ENCODE results near the gene MDFI. TPM values are rescaled to one million over a fixed set of nuclear protein-coding genes. Genes with fewer than 3 reads are reported as not detected.

Gene MDFI
- polyA plus RNA-seq, 1 donor, result 22.1 TPM

DNA sequence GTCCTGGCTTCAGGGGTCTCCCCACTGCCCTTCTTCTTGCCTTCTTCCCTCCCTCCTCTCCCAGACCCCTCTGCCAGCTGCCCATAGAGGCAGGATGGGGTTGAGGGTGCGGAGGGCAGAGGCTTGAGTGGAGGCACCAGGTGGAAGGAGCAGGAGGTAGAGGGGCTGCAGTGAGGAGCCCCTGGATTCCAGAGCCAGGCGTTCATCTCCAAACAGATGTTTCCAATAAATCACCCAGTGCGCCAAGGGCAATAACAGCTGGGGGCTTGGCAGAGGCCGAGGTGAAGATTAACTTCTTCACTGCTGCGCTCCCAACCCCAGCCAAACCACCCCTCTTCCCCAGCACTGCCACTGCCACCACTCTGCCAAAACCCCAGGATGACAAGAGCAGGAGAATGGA is 10.7 kb downstream of the MDFI start:
- DNase-seq, result no peak
- Histone ChIP-seq H3K4me3 (ENCODE audit: low read length) (no peak overlapping the region), H3K27me3 (ENCODE audit: control insufficient read depth, insufficient read depth, low read length) (peaks cover 16% of the 10 kb centered on the region), H3K9me3 (ENCODE audit: control insufficient read depth, low read depth, low read length) (no peaks in the 10 kb centered on the region), H3K27ac (ENCODE audit: low read length) (no peak overlapping the region), H3K4me1 (ENCODE audit: control insufficient read depth, insufficient read depth, low read length) (no peaks in the 10 kb centered on the region), H3K36me3 (ENCODE audit: control insufficient read depth, insufficient read depth, low read length) (peaks cover 35% of the 10 kb centered on the region)
- WGBS (ENCODE audit: insufficient coverage, low lambda C conversion rate), result no CpG with 5 or more reads among the region's 5 CpGs

- WGBS (ENCODE audit: insufficient coverage, low lambda C conversion rate), result no CpG with 5 or more reads among the region's 10 CpGs
- no peak for DNase-seq
- Histone ChIP-seq H3K27ac (ENCODE audit: low read length) (no peak overlapping the region), H3K36me3 (ENCODE audit: control insufficient read depth, insufficient read depth, low read length) (peaks cover 35% of the 10 kb centered on the region), H3K4me3 (ENCODE audit: low read length) (no peak overlapping the region), H3K9me3 (ENCODE audit: control insufficient read depth, low read depth, low read length) (no peaks in the 10 kb centered on the region), H3K4me1 (ENCODE audit: control insufficient read depth, insufficient read depth, low read length) (no peaks in the 10 kb centered on the region), H3K27me3 (ENCODE audit: control insufficient read depth, insufficient read depth, low read length) (peaks cover 16% of the 10 kb centered on the region)
Observed at GRCh38 chr6:41649596-41649995, 11.3 kb downstream of the MDFI start.

- Histone ChIP-seq H3K27ac (ENCODE audit: low read length) (no peak overlapping the region), H3K27me3 (ENCODE audit: control insufficient read depth, insufficient read depth, low read length) (peaks cover 14% of the 10 kb centered on the region), H3K4me1 (ENCODE audit: control insufficient read depth, insufficient read depth, low read length) (no peaks in the 10 kb centered on the region), H3K36me3 (ENCODE audit: control insufficient read depth, insufficient read depth, low read length) (peaks cover 35% of the 10 kb centered on the region), H3K9me3 (ENCODE audit: control insufficient read depth, low read depth, low read length) (no peaks in the 10 kb centered on the region), H3K4me3 (ENCODE audit: low read length) (no peak overlapping the region)
- WGBS (ENCODE audit: insufficient coverage, low lambda C conversion rate), result no CpG with 5 or more reads among the region's 2 CpGs
- DNase-seq, result no peak
Observed at GRCh38 chr6:41650120-41650519, 11.9 kb downstream of the MDFI start.

DNA sequence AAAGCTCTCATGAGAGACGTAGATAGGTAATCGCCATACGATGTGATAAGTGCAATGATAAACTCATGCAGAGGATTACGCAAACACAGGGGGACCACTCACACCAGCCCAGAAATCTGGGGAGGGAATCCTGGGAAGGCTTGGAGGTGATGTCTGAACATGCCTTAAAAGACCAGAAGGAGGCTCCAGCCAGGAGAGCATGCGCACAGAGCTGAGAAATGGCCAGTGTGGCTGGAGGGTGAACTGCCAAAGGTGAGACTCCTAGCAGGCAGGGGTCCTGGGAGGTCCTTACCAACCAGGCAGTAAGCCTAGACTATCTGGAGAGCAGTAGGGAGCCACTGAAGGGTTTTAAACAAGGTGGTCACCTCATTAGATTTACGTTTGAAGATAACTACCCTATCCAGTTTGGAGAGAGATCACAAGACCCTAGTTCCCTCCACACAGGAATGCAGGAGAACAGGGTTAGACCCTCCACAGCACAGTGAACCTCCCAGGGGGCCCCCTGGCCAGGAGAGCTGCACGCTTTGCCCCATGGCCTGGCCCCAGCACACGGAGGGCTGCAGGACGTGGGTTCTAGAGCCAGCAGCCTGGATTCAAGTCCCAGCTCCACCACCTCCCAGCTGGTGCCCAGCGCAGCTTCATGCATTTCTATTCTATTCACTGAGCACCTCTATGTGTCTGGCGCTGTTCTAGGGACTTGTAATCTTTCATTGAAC is 13.1 kb downstream of the MDFI start:
- peaks cover 7% of the 10 kb centered on the region for H3K27me3 ChIP-seq (ENCODE audit: control insufficient read depth, insufficient read depth, low read length)
- DNase-seq, result no peak
- no peak overlapping the region for H3K27ac ChIP-seq (ENCODE audit: low read length)
- 60% methylated on average over 1 of the region's 11 CpGs for WGBS (ENCODE audit: insufficient coverage, low lambda C conversion rate)
- H3K4me3 ChIP-seq (ENCODE audit: low read length), result no peak overlapping the region
- H3K4me1 ChIP-seq (ENCODE audit: control insufficient read depth, insufficient read depth, low read length), result peaks cover 3% of the 10 kb centered on the region
- peaks cover 30% of the 10 kb centered on the region for H3K36me3 ChIP-seq (ENCODE audit: control insufficient read depth, insufficient read depth, low read length)
- H3K9me3 ChIP-seq (ENCODE audit: control insufficient read depth, low read depth, low read length), result no peaks in the 10 kb centered on the region

DNA sequence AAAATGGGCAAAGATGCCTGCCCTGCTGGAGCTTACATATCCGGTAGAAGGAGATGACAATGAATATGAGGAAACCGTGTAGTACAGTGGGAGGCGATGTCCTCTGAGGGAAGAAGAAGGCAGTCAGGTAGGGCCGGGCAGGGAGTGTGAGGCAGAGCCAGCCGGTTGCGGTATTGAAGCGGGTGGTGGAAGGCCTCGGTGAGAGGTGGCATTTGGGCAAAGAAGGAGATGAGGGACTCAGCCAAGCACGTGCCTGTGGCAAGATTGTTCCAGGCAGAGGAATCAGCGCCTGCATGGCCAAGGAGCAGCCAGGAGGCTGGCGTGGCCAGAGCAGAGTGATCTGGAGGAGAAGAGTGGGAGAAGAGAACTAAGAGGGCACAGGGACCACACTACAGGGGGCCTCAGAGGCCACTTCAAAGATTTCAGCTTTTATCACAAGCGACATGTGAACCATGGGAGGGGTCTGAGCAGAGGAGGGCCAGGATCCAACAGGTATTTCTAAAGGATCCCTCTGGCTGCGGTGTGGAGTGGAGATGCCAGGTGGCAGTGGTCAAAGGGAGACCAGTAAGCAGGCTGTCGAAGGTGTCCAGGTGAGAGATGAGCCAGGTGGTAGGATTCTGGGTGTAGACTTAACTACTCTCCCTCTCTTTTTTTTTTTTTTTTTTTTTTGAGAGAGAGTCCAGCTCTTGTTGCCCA is 13.8 kb downstream of the MDFI start:
- peaks cover 7% of the 10 kb centered on the region for H3K27me3 ChIP-seq (ENCODE audit: control insufficient read depth, insufficient read depth, low read length)
- peaks cover 24% of the 10 kb centered on the region for H3K36me3 ChIP-seq (ENCODE audit: control insufficient read depth, insufficient read depth, low read length)
- H3K9me3 ChIP-seq (ENCODE audit: control insufficient read depth, low read depth, low read length), result no peaks in the 10 kb centered on the region
- WGBS (ENCODE audit: insufficient coverage, low lambda C conversion rate), result no CpG with 5 or more reads among the region's 14 CpGs
- no peak for DNase-seq
- H3K4me3 ChIP-seq (ENCODE audit: low read length), result no peak overlapping the region
- peaks cover 7% of the 10 kb centered on the region for H3K4me1 ChIP-seq (ENCODE audit: control insufficient read depth, insufficient read depth, low read length)
- H3K27ac ChIP-seq (ENCODE audit: low read length), result no peak overlapping the region

GRCh38 chr6:41652866-41653652 is 14.8 kb downstream of the MDFI start:
- H3K4me3 ChIP-seq (ENCODE audit: low read length), result no peak overlapping the region
- peaks cover 7% of the 10 kb centered on the region for H3K4me1 ChIP-seq (ENCODE audit: control insufficient read depth, insufficient read depth, low read length)
- no peaks in the 10 kb centered on the region for H3K9me3 ChIP-seq (ENCODE audit: control insufficient read depth, low read depth, low read length)
- H3K27me3 ChIP-seq (ENCODE audit: control insufficient read depth, insufficient read depth, low read length), result peaks cover 7% of the 10 kb centered on the region
- DNase-seq, result no peak
- H3K27ac ChIP-seq (ENCODE audit: low read length), result no peak overlapping the region
- H3K36me3 ChIP-seq (ENCODE audit: control insufficient read depth, insufficient read depth, low read length), result peaks cover 20% of the 10 kb centered on the region
- WGBS (ENCODE audit: insufficient coverage, low lambda C conversion rate), result no CpG with 5 or more reads among the region's 32 CpGs

DNA sequence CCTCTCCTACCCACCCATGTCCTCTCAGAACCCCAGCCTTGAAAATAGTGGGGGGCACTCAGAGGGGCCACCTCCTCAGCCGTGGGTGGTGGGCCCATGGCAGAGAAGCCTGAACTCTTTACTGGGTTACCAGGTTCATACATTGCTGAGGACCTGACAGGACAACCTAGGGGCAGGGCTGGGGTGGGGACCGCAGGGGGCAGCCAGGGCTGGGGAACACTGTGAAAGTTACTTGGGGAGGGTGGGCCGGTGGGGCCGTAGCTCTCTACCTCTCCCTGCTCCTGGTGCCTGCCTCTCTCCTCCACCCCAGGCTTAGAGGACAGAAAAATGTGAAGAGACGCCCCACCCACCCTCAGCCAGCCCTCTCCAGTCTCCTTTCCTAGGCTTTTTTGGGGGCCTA is 15.4 kb downstream of the MDFI start:
- H3K4me3 ChIP-seq (ENCODE audit: low read length), result no peak overlapping the region
- H3K36me3 ChIP-seq (ENCODE audit: control insufficient read depth, insufficient read depth, low read length), result peaks cover 17% of the 10 kb centered on the region
- no peak for DNase-seq
- peaks cover 9% of the 10 kb centered on the region for H3K27me3 ChIP-seq (ENCODE audit: control insufficient read depth, insufficient read depth, low read length)
- no peak overlapping the region for H3K27ac ChIP-seq (ENCODE audit: low read length)
- peaks cover 7% of the 10 kb centered on the region for H3K4me1 ChIP-seq (ENCODE audit: control insufficient read depth, insufficient read depth, low read length)
- no peaks in the 10 kb centered on the region for H3K9me3 ChIP-seq (ENCODE audit: control insufficient read depth, low read depth, low read length)
- no CpG with 5 or more reads among the region's 5 CpGs for WGBS (ENCODE audit: insufficient coverage, low lambda C conversion rate)

DNA sequence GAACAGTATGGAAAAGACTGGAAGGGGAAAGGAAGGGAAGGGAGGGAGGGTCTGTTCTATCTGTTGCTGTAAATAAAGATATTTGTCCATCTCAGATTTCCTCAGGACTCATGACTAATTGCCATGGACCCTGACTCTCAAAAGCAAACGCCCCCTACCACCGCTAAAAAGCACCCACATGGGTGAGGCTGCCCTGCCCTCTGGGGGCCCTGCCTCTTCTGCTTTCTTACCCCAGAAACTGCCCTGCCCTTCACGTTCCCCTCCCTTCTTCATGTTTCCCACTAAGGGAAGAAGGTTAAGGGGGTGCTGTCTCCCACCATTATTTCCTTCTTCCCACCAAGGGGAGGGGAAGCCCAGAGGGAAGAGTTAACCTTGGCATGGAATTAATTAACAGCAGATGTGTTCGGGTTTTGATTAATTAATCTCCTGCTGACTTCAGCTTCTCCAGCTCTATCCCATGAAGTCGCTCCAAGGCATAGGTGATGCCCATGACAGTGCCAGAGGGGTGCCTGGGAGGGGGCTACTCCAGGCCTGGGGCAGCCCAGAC is 16.0 kb downstream of the MDFI start:
- WGBS (ENCODE audit: insufficient coverage, low lambda C conversion rate), result 67% methylated on average over 1 of the region's 5 CpGs
- no peak overlapping the region for H3K4me3 ChIP-seq (ENCODE audit: low read length)
- no peak overlapping the region for H3K27ac ChIP-seq (ENCODE audit: low read length)

DNA sequence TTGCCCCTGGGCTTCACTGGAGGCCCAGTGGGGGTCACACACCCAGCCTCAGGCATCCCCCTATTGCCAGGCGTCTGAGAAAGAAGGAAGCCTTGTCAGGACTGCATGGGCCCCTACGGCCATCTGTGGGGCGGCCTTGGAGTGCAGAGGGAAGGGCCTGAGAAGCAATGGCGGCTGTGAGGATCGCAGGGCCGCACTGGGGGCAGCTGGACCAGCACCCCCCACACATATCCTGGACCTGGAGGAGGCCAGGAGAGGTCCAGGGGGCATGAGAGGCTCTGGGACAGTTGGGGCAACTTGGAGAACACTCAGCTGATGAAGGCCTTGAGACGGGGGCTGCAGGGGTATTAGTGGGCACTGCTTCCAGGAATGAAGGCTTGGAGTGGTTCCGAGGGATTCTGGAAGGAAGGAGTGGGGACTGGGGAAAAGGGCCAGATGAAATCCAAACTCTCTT is 16.5 kb downstream of the MDFI start:
- DNase-seq, result no peak
- H3K27me3 ChIP-seq (ENCODE audit: control insufficient read depth, insufficient read depth, low read length), result peaks cover 17% of the 10 kb centered on the region
- peaks cover 12% of the 10 kb centered on the region for H3K36me3 ChIP-seq (ENCODE audit: control insufficient read depth, insufficient read depth, low read length)
- WGBS (ENCODE audit: insufficient coverage, low lambda C conversion rate), result no CpG with 5 or more reads among the region's 8 CpGs
- H3K4me3 ChIP-seq (ENCODE audit: low read length), result no peak overlapping the region
- no peaks in the 10 kb centered on the region for H3K9me3 ChIP-seq (ENCODE audit: control insufficient read depth, low read depth, low read length)
- H3K4me1 ChIP-seq (ENCODE audit: control insufficient read depth, insufficient read depth, low read length), result peaks cover 7% of the 10 kb centered on the region
- no peak overlapping the region for H3K27ac ChIP-seq (ENCODE audit: low read length)

More for the DNA sequence above, 16.0 kb downstream of the MDFI start:
- no peak for DNase-seq
- H3K27me3 ChIP-seq (ENCODE audit: control insufficient read depth, insufficient read depth, low read length), result peaks cover 14% of the 10 kb centered on the region
- peaks cover 14% of the 10 kb centered on the region for H3K36me3 ChIP-seq (ENCODE audit: control insufficient read depth, insufficient read depth, low read length)
- H3K9me3 ChIP-seq (ENCODE audit: control insufficient read depth, low read depth, low read length), result no peaks in the 10 kb centered on the region
- peaks cover 7% of the 10 kb centered on the region for H3K4me1 ChIP-seq (ENCODE audit: control insufficient read depth, insufficient read depth, low read length)

GRCh38 chr6:41655176-41655575 is 16.9 kb downstream of the MDFI start:
- Histone ChIP-seq H3K36me3 (ENCODE audit: control insufficient read depth, insufficient read depth, low read length) (peaks cover 11% of the 10 kb centered on the region), H3K4me3 (ENCODE audit: low read length) (no peak overlapping the region), H3K27ac (ENCODE audit: low read length) (no peak overlapping the region), H3K9me3 (ENCODE audit: control insufficient read depth, low read depth, low read length) (no peaks in the 10 kb centered on the region), H3K27me3 (ENCODE audit: control insufficient read depth, insufficient read depth, low read length) (peaks cover 21% of the 10 kb centered on the region), H3K4me1 (ENCODE audit: control insufficient read depth, insufficient read depth, low read length) (peaks cover 7% of the 10 kb centered on the region)
- no peak for DNase-seq
- no CpG with 5 or more reads among the region's 8 CpGs for WGBS (ENCODE audit: insufficient coverage, low lambda C conversion rate)

Data from large intestine (tissue), 3 donors.